Loucy (cell line): Measurements from ENCODE around the gene LRIG1.

Experiments used
- EZH2phosphoT487 ChIP-seq: fragments of 200-600 bp; IDR thresholded peaks from 2 replicates; pipeline ENCODE4 v1.6.1; 2018; ENCODE audit warnings: antibody characterized with exemption, mild to moderate bottlenecking, moderate library complexity, borderline replicate concordance
- TF ChIP-seq, protein P1 (sequence below): fragments of 200-600 bp; sonication (generic); conservative IDR thresholded peaks from 2 replicates; pipeline ENCODE4 v1.5.1; 2014; ENCODE audit warnings: mild to moderate bottlenecking, antibody characterized with exemption, low read length

DNA sequence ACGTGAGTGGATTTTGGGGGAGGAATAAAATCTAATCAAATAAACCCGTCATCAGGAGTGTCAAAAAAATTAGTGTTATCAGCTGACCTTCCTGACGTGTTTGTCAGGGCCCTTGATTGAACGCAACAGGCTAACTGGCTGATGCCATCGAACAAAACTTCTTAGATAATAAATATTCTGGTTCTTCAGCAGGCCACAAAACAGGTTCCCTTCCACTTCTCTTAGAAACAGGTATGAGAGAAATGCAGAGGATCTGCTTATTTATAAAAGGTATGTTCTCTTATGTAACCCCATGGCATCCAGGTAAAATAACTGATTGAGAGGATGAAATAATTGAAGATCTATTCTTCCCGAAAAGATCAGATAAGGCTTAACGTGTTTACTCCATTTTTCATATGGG lies 7.6 kb upstream of the LRIG1 start:
- TF ChIP-seq, protein P1, sequence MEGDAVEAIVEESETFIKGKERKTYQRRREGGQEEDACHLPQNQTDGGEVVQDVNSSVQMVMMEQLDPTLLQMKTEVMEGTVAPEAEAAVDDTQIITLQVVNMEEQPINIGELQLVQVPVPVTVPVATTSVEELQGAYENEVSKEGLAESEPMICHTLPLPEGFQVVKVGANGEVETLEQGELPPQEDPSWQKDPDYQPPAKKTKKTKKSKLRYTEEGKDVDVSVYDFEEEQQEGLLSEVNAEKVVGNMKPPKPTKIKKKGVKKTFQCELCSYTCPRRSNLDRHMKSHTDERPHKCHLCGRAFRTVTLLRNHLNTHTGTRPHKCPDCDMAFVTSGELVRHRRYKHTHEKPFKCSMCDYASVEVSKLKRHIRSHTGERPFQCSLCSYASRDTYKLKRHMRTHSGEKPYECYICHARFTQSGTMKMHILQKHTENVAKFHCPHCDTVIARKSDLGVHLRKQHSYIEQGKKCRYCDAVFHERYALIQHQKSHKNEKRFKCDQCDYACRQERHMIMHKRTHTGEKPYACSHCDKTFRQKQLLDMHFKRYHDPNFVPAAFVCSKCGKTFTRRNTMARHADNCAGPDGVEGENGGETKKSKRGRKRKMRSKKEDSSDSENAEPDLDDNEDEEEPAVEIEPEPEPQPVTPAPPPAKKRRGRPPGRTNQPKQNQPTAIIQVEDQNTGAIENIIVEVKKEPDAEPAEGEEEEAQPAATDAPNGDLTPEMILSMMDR = no peak
- TF ChIP-seq EZH2phosphoT487 = no peak
